Mucosa of descending colon (tissue), 3 donors: Measurements from ENCODE around the gene LARP6. TPM values are rescaled to one million over a fixed set of nuclear protein-coding genes. Genes with fewer than 3 reads are reported as not detected.
A peak's percentile ranks its signal among the peaks of the same experiment; 100 is the strongest.
"Not testable (repeated sequence)": the region's sequence is repeated elsewhere in the genome, so short reads cannot be mapped to it uniquely, and the experiment has no call there.

ENCODE experiments used
- ATAC-seq: fragments of 200-7000 bp; cut with Tn5 transposase; one replicate; pipeline ENCODE4 v1.9.1; 2020; ENCODE audit warnings: mild to moderate bottlenecking, moderate library complexity
- DNase-seq, 3 donors: peaks; one replicate each; pipeline ENCODE4 v3.0.0-alpha.2; 2020
- H3K36me3 ChIP-seq: fragments of 200-600 bp; one replicate; pipeline ENCODE4 v1.8.0; 2021; ENCODE audit warnings: low read depth, mild to moderate bottlenecking
- H3K4me1 ChIP-seq: fragments of 200-600 bp; one replicate; pipeline ENCODE4 v1.8.0; 2021; ENCODE audit warnings: low read depth, mild to moderate bottlenecking
- H3K4me3 ChIP-seq: fragments of 200-600 bp; one replicate; pipeline ENCODE4 v1.8.0; 2021; ENCODE audit warnings: mild to moderate bottlenecking
- H3K9me3 ChIP-seq: fragments of 200-600 bp; one replicate; pipeline ENCODE4 v1.8.0; 2021; ENCODE audit warnings: mild to moderate bottlenecking
- CTCF ChIP-seq: fragments of 200-600 bp; IDR thresholded peaks from one replicate; pipeline ENCODE4 v1.8.0; 2022; ENCODE audit warnings: antibody characterized with exemption, mild to moderate bottlenecking
- intact Hi-C, 2 donors: fragments of 100-400 bp; cut with DNase I in 1 of 2; cut with micrococcal nuclease in 1 of 2; formaldehyde crosslinking; loops; one replicate each; pipeline versions ENCODE4 v1.11.0 to v1.11.1; 2022; cut with DNase I, micrococcal nuclease
- total RNA-seq, 3 donors: library from RNA; stranded (reverse); fragmentation: NEBNext Ultra II Directional in 2 of 3; extraction: Animal tissue kit (Norgen Biotek cat#: 25700) in 2 of 3; gene quantifications; one replicate each; pipeline versions ENCODE4 v1.2.1 to v1.2.4, GENCODE V29; 2021 to 2023
- donor health status: DM: no; HTN: no; CAD: no; lungs with moderate emphysema.
- donor health status: DM: no; HTN: no; CAD: no.
- donor health status: DM: no; HTN: yes; CAD: no.

LARP6 gene
- total RNA-seq, 3 donors from 2014 or later: 0.55 to 24.8 (median 3.8) TPM

GRCh38 chr15:70825841-70826240 is 28.1 kb downstream of the LARP6 start:
- ATAC-seq (no peak), DNase-seq (no peak)
- Histone ChIP-seq H3K4me3 (no peak overlapping the region), H3K4me1 (peaks cover 5% of the 10 kb centered on the region), H3K36me3 (no peaks in the 10 kb centered on the region), H3K9me3 (no peaks in the 10 kb centered on the region)
- intact Hi-C loops: no loop called here
- TF ChIP-seq CTCF: no peak

GRCh38 chr15:70823196-70823595 is 30.8 kb downstream of the LARP6 start:
- Histone ChIP-seq H3K9me3 (no peaks in the 10 kb centered on the region), H3K4me1 (peaks cover 5% of the 10 kb centered on the region), H3K4me3 (no peak overlapping the region), H3K36me3 (no peaks in the 10 kb centered on the region)
- intact Hi-C loops: no loop called here
- ATAC-seq: peak; percentile 40
- no peak for DNase-seq
- no peak for TF ChIP-seq CTCF

GRCh38 chr15:70820214-70820613 is 33.7 kb downstream of the LARP6 start:
- no peak for TF ChIP-seq CTCF
- Histone ChIP-seq H3K36me3 (no peaks in the 10 kb centered on the region), H3K4me3 (no peak overlapping the region), H3K4me1 (peaks cover 3% of the 10 kb centered on the region), H3K9me3 (no peaks in the 10 kb centered on the region)
- intact Hi-C loops: no loop called here
- DNase-seq: no peak
- ATAC-seq: no peak

- DNase-seq (no peak), ATAC-seq (no peak)
- Histone ChIP-seq H3K36me3 (no peaks in the 10 kb centered on the region), H3K4me1 (no peaks in the 10 kb centered on the region), H3K9me3 (no peaks in the 10 kb centered on the region), H3K4me3 (no peak overlapping the region)
- intact Hi-C loops: loop anchor here in 1 of 2 donors (10.0 kb wide), 1 partner anchor 144 kb away; no protein-coding TSS in a partner anchor
- no peak for TF ChIP-seq CTCF
Measured at GRCh38 chr15:70818580-70818979, 35.4 kb downstream of the LARP6 start.

GRCh38 chr15:70817266-70817665 is 36.7 kb downstream of the LARP6 start:
- intact Hi-C loops: loop anchor here in 1 of 2 donors (10.0 kb wide), 1 partner anchor 142 kb away; no protein-coding TSS in a partner anchor
- no peak for ATAC-seq
- H3K4me3 ChIP-seq: no peak overlapping the region
- DNase-seq: no peak
- H3K4me1 ChIP-seq: no peaks in the 10 kb centered on the region
- TF ChIP-seq CTCF: no peak
- no peaks in the 10 kb centered on the region for H3K9me3 ChIP-seq
- H3K36me3 ChIP-seq: no peaks in the 10 kb centered on the region

GRCh38 chr15:70815604-70816003 is 38.4 kb downstream of the LARP6 start:
- Histone ChIP-seq H3K4me3 (no peak overlapping the region), H3K9me3 (no peaks in the 10 kb centered on the region), H3K36me3 (no peaks in the 10 kb centered on the region), H3K4me1 (peaks cover 2% of the 10 kb centered on the region)
- DNase-seq: no peak
- ATAC-seq: no peak
- no peak for TF ChIP-seq CTCF
- intact Hi-C loops: loop anchor here in 1 of 2 donors (10.0 kb wide), 1 partner anchor 141 kb away; no protein-coding TSS in a partner anchor

- not testable (repeated sequence) for ATAC-seq, H3K4me3 ChIP-seq, DNase-seq, H3K4me1 ChIP-seq, H3K36me3 ChIP-seq, H3K9me3 ChIP-seq
- intact Hi-C loops: loop anchor here in 1 of 2 donors (10.0 kb wide), 1 partner anchor 140 kb away; no protein-coding TSS in a partner anchor
Measured at GRCh38 chr15:70815011-70815410, 38.9 kb downstream of the LARP6 start.
